ENCODE data around the gene PTPRF.
"Not testable (repeated sequence)": the region's sequence is repeated elsewhere in the genome, so short reads cannot be mapped to it uniquely, and the experiment has no call there.

Gene PTPRF

DNA sequence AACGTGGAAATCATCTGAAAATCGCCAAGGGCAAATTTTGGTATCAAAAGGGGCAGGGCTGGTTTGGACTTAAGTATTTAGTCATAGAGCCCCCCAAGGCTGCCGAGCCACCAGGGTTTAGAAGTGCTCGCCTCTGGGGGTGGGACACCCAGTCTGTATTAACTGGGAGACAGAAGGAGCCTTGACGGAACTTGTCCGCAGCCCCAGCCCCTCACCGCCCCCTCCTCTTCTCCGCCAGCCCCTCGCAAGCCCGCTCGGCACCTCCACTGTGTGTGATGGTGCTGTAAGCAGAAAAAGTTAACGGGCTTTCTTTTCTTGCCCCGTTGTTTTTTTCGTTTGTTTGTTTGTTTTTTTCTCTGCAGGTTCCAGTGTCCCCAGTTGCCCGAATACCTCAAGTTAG lies 81.7 kb downstream of the PTPRF start:
- DNase-seq = no peak

DNA sequence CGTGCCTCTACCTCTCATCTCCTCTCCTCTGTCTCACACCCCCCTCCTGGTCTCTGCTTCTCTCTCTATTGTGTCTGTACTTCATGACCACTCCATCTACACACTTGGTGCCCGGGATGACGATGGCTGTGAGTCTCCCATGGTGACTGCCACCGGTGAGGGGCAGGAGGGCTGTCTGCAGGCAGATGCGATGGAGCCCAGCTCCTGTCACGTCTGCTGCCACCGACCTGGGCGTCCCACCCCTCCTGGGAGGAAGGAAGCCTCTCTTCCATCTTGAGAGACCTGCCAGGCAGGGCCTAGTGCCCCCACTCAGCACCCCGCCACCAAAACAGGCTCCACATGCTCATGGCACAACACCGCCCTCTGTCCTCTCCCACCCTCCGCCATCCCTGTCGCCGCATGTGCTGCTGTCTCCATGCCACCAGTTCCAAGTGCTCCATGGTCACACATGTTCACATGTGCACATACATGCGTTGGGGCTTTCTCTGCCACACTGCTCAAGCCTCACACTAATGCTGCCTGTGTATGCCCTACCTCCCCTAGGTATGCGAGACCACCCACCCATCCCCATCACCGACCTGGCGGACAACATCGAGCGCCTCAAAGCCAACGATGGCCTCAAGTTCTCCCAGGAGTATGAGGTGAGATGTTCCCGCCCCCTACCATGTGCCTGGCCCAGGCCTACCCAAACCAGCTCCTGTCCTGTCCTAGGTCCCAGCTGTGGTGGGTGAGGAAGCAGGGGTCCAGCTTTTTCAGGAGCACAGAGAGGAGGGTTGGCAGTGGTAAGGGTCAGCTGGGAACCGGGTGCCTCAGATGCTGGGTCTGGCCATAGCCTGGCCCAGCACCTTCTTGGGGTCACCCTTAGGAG lies 82.6 kb downstream of the PTPRF start:
- DNase-seq = no peak

DNA sequence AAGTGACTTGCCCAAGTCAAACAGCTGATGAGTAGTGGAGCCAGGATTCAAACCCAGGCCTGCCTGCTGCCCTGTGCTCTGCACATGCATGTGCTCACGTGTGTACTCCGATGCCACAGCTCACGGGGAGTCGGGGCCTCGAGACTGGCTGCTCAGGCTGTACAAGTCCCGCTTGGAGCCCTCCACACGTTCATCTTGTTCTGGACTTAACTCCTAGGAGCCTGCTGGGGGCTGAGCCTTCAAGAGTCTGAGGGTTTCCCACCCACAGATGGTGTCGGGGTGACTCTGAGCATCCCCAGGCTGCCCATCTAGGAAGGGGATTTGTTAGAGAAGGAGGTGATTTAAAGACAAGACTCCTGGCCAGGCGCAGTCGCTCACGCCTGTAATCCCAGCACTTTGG lies 83.5 kb downstream of the PTPRF start:
- DNase-seq = no peak

DNA sequence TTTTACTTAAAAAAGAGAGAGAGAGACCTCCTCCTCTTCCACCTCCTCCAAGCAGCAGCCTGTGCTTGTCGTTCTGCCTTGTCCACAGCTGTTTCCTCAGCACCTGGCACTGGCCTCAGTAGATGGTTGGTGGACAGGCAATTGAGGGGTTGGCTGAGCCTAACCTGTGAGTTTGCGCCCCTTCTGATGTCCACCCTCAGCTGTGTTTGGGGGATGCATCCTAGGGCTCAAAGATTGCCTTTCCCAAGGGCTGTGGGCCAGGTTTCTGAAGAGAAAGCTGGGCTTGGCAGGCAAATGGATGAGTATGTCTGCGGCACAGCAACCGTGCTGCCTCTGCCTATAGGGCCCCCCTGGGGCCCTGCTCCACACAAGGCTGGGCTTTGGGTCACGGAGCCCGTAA lies 84.2 kb downstream of the PTPRF start:
- DNase-seq = no peak

DNA sequence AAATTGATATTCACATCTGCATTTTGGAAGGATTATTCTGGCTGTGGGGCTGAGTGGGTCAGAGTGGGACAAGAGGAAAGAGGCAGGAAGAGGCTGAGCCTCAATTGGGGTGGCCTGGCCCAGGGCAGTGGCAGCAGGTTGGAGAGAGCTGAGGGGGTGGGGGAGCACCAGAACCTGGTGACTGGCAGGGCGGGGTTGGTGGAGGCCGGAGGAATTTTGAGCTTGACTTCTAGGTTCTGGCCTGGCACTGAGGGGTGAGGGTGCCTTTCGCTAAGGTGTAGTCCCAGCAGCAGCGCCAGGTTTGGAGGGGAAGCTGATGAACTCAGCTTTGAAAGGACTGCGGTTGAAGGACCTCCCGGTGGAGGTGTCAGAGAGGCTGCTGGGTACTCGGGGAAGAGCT lies 85.7 kb downstream of the PTPRF start:
- no peak for DNase-seq

DNA sequence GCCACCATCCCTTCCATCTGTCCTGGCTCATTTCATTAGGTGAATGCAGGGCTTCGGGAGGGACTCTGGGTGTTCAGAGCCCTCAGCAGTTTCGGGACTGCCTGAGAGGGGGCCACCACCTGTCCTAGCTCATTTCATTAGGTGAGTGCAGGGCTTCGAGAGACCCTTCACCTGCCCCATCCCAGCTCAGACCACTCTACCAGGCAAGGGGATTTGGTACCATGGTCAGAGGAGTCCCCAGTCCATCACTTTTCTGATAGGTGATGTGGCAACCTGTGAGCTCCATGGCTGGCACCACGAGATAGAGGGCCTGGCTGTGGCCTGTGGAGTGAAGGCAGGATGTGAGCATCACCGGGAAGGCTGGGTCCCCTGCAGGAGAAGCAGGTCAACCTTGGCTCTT lies 86.3 kb downstream of the PTPRF start:
- no peak for DNase-seq

DNA sequence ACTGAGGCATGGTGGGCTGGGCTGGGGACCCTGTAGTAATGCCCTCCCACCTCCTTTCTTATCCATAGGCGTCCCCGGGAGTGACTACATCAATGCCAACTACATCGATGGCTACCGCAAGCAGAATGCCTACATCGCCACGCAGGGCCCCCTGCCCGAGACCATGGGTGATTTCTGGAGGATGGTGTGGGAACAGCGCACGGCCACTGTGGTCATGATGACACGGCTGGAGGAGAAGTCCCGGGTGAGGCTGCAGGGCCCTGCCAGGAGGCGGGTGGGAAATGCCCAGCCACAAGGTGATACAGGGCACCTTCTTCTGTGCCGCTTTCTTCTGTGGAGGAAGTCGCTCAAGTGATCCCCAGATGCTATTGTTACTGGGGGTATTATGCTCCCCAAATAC lies 87.0 kb downstream of the PTPRF start:
- no peak for DNase-seq

DNA sequence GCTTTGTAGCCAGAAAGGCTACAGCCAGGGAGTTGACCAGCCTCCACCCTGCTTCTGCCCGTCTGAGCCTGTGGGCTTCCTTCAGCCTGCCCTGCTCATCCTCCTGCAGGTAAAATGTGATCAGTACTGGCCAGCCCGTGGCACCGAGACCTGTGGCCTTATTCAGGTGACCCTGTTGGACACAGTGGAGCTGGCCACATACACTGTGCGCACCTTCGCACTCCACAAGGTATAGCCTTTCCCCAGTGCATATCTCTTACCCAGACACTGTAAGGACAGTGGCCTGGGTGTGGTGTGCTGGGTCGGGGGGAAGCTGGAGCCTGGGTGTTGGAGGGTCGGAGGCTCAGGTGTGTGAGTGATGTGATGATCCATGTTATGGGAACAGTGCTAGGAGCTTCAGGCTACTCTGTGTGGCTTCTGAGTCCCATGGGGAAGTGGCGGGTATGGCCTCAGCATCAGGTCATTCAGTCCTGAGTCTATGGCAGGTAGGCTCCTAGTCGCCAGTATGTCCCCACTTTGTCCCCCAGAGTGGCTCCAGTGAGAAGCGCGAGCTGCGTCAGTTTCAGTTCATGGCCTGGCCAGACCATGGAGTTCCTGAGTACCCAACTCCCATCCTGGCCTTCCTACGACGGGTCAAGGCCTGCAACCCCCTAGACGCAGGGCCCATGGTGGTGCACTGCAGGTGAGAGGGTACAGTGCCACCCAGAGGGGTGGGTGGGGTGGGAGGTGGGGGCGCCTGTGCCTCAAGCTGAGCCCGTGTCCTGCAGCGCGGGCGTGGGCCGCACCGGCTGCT lies 88.0 kb downstream of the PTPRF start:
- no peak for DNase-seq

DNA sequence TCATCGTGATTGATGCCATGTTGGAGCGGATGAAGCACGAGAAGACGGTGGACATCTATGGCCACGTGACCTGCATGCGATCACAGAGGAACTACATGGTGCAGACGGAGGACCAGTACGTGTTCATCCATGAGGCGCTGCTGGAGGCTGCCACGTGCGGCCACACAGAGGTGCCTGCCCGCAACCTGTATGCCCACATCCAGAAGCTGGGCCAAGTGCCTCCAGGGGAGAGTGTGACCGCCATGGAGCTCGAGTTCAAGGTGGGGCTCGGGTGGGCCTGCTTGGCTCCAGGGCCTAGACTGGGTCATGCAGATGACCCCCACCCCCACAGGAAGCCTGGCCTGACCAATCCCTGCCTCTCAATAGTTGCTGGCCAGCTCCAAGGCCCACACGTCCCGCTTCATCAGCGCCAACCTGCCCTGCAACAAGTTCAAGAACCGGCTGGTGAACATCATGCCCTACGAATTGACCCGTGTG lies 88.7 kb downstream of the PTPRF start:
- no peak for DNase-seq

DNA sequence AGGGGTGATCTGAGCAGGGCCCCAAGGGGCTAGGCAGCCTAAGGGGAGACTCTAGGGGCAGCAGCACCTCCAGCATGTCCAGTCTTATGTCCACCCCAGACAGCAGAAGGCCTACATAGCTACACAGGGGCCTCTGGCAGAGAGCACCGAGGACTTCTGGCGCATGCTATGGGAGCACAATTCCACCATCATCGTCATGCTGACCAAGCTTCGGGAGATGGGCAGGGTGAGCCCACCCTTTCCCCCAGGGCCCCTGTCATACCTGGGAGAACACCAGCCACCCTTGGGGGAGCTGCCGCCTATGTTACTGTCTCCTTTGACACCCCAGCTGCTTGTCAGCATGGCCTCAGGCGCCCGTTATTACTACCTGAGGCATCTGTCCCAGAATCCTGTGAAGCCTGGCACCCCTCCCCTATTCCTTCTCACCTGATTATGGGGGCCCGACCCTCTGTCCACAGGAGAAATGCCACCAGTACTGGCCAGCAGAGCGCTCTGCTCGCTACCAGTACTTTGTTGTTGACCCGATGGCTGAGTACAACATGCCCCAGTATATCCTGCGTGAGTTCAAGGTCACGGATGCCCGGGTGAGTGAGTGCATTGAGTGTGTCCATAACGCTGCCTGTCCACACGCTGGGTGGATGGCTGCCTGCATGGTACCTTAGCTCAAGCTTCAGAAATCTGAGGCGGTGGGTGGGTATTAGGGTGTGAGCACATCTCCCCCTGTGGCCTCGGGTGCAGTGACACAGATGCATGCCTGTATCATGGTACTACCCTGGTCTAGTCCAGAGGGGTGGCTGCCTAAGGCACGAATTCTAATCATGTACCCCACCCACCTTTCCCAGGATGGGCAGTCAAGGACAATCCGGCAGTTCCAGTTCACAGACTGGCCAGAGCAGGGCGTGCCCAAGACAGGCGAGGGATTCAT lies 89.6 kb downstream of the PTPRF start:
- DNase-seq = no peak

DNA sequence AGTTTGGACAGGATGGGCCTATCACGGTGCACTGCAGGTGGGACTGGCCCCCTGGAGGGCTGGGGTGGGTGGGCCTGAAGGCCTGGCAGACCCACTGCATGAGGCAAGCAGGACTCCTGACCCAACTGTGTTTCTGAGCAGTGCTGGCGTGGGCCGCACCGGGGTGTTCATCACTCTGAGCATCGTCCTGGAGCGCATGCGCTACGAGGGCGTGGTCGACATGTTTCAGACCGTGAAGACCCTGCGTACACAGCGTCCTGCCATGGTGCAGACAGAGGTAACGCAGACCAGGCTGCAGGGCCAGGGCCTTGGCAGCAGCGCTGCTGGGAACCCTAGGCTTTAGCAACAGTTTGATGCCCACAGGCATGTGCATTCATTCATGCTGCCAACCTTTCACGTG lies 90.3 kb downstream of the PTPRF start:
- no peak for DNase-seq

DNA sequence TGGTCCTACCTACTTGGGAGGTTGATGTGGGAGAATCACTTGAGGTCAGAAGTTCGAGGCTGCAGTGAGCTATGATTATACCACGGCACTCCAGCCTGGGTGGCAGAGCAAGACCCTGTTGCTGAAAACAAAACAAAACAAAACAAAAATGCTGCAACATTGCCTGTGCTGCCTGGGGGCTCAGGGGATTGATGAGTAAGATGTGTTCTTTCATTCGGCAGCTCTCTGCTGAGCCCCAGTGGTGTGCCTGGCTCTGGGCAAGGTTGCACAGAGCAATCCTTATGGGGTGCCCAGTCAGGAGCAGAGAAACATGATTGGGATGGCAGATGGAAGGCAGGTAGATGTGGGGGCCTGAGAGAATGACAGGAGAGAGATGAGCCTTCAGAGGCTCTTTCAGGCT lies 90.7 kb downstream of the PTPRF start:
- no peak for DNase-seq

DNA sequence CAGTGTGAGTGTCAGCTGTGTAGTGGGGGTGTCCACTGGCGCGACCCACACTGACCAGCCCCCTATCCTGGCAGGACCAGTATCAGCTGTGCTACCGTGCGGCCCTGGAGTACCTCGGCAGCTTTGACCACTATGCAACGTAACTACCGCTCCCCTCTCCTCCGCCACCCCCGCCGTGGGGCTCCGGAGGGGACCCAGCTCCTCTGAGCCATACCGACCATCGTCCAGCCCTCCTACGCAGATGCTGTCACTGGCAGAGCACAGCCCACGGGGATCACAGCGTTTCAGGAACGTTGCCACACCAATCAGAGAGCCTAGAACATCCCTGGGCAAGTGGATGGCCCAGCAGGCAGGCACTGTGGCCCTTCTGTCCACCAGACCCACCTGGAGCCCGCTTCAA lies 91.2 kb downstream of the PTPRF start:
- no peak for DNase-seq

DNA sequence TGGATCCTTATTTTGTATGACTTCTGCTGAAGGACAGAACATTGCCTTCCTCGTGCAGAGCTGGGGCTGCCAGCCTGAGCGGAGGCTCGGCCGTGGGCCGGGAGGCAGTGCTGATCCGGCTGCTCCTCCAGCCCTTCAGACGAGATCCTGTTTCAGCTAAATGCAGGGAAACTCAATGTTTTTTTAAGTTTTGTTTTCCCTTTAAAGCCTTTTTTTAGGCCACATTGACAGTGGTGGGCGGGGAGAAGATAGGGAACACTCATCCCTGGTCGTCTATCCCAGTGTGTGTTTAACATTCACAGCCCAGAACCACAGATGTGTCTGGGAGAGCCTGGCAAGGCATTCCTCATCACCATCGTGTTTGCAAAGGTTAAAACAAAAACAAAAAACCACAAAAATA lies 91.8 kb downstream of the PTPRF start:
- no peak for DNase-seq

DNA sequence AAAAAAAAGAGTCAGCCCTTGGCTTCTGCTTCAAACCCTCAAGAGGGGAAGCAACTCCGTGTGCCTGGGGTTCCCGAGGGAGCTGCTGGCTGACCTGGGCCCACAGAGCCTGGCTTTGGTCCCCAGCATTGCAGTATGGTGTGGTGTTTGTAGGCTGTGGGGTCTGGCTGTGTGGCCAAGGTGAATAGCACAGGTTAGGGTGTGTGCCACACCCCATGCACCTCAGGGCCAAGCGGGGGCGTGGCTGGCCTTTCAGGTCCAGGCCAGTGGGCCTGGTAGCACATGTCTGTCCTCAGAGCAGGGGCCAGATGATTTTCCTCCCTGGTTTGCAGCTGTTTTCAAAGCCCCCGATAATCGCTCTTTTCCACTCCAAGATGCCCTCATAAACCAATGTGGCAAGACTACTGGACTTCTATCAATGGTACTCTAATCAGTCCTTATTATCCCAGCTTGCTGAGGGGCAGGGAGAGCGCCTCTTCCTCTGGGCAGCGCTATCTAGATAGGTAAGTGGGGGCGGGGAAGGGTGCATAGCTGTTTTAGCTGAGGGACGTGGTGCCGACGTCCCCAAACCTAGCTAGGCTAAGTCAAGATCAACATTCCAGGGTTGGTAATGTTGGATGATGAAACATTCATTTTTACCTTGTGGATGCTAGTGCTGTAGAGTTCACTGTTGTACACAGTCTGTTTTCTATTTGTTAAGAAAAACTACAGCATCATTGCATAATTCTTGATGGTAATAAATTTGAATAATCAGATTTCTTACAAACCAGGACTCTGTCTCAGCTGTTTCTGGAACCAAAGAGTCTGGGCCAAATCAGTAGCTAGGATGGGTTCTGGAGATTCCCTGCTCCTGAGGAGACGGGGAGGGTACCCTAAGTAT lies 92.5 kb downstream of the PTPRF start:
- DNase-seq = no peak

DNA sequence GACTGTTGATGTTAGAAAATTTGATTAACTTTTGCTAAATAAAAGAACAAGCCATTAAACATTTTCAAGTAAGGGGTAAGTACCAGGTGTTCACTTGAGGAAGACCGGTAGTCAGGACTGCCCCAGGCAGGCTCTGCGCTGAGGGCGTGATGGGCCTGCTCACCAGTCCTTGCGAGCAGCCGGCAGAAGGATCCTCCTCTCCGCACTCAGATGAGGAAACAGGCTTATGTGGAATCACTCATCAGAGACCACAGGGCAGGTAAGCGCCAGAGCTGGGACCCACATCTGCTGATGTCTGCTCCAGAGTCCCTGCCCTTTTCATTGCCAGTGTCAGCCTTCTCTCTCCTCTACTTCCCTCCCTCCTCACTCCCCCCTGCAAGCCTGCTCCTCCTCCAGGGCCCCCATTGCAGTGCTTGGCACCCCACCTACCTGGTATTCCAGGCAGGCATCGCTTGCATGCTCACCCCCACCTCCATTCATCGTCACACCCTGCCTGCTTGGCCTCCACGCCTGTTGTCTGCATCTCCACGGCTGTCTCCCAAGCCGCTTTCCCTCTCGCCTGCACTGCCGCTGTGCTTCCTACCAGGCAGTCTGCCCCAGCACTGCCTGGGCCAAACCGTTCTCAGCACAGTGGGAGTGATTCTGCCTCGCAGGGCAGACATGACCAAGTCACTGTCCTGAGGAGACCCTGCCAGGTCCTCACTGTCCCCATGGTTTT lies 94.5 kb downstream of the PTPRF start:
- no peak for DNase-seq

DNA sequence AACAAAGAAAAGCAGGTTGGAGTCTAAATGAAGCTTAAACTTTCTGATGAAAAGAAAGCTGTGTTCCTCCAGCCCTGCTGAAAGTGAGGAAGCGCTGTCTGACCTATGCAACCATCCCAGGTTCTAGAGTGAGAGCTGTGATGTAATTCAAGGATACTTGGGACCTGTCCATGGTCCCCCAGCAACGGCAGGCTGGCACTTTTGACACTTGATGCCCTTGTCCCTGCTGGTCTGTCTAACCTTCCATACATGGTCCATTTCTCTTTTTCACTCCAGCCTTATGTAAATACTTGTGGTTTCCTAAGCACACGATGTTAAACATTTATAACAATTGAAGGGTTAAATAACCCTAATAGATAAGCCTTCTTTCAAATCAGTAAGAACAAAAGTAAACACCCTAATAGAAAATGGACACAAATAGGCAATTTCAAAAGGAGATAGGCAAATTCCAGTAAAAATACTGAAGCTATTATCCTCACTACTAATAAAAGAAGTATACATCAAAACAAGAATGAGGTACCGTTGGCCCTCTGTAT lies 101.5 kb downstream of the PTPRF start:
- DNase-seq = no peak

DNA sequence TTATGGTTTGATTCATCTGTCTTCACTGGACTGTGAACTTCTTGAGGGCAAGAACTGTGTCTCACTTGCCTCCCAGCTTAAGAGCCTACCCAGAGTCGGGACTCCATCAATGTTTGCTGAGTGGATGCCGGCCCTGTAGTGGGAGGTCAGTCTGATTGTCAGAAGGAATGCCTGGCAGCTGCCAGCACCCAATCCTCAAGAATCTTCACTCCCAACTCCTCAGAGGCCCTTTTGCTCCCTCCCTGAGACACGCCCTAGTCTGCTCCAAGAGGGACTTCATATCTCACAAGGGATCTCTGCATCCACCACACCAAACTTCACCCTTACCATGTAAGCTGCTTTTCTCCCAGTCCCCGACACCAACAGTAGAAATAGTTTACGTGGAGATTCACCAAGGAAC lies 104.0 kb downstream of the PTPRF start:
- DNase-seq = no peak

DNA sequence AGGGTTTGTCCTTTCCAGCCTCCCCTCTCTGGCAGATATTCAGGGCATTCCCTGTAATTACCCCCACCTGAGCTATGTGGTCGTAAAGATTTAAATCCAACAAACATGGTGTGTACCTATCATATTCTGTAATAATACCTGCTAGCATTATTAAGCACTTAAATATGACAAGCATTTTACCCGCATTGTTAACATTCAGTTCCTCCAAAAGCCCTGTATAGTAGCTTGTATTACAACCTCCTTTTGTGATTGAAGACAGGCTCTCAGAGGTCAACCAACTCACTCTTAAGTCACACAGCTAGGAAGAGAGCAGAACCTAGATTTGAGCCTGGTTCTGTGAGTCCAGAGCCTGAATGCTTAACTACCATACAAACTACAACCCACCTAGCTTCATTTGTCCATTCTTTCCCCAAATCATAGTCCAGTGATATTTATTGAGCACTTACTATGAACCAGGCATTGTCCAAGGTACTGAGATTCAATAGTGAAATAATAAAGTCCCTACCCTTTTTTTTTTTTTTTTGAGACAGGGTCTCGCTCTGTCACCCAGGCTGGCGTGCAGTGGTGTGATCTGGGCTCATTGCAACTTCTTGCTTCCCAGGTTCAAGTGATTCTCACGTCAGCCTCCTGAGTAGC lies 105.4 kb downstream of the PTPRF start:
- DNase-seq = no peak

DNA sequence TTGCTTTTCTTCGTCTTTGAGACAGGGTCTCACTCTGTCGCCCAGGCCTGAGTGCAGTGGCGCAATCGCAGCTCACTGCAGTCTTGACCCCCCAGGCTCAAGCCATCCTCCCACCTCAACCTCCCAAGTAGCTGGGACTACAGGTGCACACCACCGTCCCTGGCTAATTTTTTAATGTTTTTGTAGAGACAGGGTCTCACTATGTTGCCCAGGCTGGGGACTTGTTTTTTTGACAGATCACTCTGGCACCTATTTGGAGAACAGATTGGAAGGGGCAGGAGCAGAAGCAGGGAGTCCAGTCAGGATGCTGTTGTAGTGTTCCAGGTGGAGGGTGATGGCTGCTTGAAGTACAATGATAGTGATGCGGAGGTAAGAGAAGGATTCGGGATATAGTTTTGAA lies 106.6 kb downstream of the PTPRF start:
- DNase-seq = no peak

DNA sequence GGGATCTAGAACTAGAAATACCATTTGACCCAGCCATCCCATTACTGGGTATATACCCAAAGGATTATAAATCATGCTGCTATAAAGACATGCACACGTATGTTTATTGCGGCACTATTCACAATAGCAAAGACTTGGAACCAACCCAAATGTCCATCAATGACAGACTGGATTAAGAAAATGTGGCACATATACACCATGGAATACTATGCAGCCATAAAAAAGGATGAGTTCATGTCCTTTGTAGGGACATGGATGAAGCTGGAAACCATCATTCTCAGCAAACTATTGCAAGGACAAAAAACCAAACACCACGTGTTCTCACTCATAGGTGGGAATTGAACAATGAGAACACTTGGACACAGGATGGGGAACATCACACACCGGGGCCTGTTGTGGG lies 107.7 kb downstream of the PTPRF start:
- DNase-seq = not testable (repeated sequence)
